NT2/D1 (cell line): ENCODE measurements around the gene APOLD1.
"Not testable (repeated sequence)": the region's sequence is repeated elsewhere in the genome, so short reads cannot be mapped to it uniquely, and the experiment has no call there.

Experiments
- DNase-seq: peaks from one replicate; pipeline ENCODE4 v3.0.0-alpha.2; 2011; ENCODE audit warnings: low read depth, low spot score
- H3K27me3 ChIP-seq: 2 replicates; pipeline ENCODE4 v1.6.0; 2011; ENCODE audit warnings: mild to moderate bottlenecking; ENCODE audit not compliant: insufficient read length, insufficient read depth
- H3K36me3 ChIP-seq: 2 replicates; pipeline ENCODE4 v1.6.1; 2011; ENCODE audit warnings: mild to moderate bottlenecking, low read length, mixed read lengths; ENCODE audit not compliant: insufficient read depth, insufficient read length
- H3K4me1 ChIP-seq: 2 replicates; pipeline ENCODE4 v1.5.1; 2011; ENCODE audit not compliant: insufficient read depth, insufficient read length
- H3K4me3 ChIP-seq: 2 replicates; pipeline ENCODE4 v1.5.1; 2011; ENCODE audit warnings: low read depth; ENCODE audit not compliant: insufficient read length
- H3K9ac ChIP-seq: 2 replicates; pipeline ENCODE4 v1.6.0; 2011; ENCODE audit warnings: low read depth; ENCODE audit not compliant: insufficient read length
- H3K9me3 ChIP-seq: 2 replicates; pipeline ENCODE4 v1.5.1; 2011; ENCODE audit warnings: mild to moderate bottlenecking, low read length; ENCODE audit not compliant: insufficient read depth
- SUZ12 ChIP-seq: IDR thresholded peaks from 2 replicates; pipeline ENCODE4 v1.6.1; 2011; ENCODE audit not compliant: insufficient read length, insufficient read depth; ENCODE audit errors: extremely low read depth
- YY1 ChIP-seq: IDR thresholded peaks from 2 replicates; pipeline ENCODE4 v1.6.1; 2011; ENCODE audit not compliant: insufficient read length, insufficient read depth
- ZNF274 ChIP-seq: IDR thresholded peaks from 2 replicates; pipeline ENCODE4 v1.6.1; 2011; ENCODE audit warnings: mild to moderate bottlenecking, low read depth, low read length

Gene APOLD1

DNA sequence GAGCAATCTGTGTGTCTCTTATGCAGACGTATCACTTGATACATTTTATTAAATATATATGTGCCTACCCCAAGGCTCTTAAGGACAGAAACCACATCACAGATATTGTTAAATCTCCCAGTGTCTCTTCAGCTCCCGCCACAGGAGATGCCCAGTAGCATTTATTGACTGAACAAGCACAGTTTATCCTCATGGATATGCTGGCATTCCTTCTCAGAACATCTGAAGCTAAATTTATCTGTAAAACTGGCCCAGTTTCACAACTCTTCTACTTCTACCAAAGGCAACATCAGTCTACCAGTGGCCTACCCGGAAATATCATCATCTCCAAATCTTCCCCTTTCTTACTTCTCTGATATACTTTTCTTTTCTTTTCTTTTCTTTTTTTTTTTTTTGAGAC, 10.7 kb downstream of the APOLD1 start:
- DNase-seq, result no peak
- H3K9me3 ChIP-seq, result no peaks in the 10 kb centered on the region
- no peak overlapping the region for H3K4me3 ChIP-seq
- H3K27me3 ChIP-seq, result no peaks in the 10 kb centered on the region
- H3K4me1 ChIP-seq, result no peaks in the 10 kb centered on the region
- no peak for TF ChIP-seq SUZ12
- TF ChIP-seq ZNF274, result no peak
- TF ChIP-seq YY1, result no peak
- no peak overlapping the region for H3K9ac ChIP-seq
- H3K36me3 ChIP-seq, result no peaks in the 10 kb centered on the region

DNA sequence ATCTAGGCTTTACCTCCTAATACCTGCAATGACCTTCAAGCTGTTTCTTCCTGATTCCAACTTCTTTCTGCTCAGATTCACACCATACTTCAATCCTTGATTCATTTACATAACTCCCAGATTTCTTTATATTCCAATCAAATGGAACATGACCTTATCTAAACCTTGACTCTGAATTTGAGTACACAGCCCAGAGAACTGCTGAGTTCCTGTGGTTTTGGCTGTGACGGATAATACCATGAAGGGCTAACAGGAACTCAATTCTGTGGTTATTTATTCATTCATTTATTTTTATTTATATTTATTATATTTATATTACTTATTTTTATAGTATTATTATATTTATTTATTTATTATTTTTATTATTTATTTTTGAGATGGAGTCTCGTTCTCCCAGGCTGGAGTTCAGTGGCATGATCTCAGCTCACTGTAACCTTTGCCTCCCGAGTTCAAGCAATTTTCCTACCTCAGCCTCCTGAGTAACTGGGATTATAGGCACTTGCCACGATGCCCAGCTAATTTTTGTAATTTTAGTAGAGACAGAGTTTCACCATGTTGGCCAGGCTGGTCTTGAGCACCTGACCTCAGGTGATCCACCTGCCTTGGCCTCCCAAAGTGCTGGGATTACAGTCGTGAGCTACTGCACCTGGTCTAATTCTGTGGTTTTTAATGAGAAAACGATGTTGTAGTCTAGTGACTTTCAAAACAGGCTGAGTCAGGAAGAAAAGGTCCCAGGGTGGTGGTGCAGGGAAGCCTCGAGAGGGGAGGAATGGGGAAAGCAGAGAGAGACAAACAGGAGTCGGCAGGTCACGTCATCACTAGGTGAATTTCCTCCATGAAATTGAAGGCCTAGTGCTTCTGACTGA, 11.7 kb downstream of the APOLD1 start:
- no peaks in the 10 kb centered on the region for H3K4me1 ChIP-seq
- no peaks in the 10 kb centered on the region for H3K27me3 ChIP-seq
- TF ChIP-seq SUZ12, result no peak
- TF ChIP-seq ZNF274, result no peak
- TF ChIP-seq YY1, result no peak
- no peaks in the 10 kb centered on the region for H3K36me3 ChIP-seq
- H3K9ac ChIP-seq, result no peak overlapping the region
- H3K9me3 ChIP-seq, result no peaks in the 10 kb centered on the region
- H3K4me3 ChIP-seq, result no peak overlapping the region
- no peak for DNase-seq

DNA sequence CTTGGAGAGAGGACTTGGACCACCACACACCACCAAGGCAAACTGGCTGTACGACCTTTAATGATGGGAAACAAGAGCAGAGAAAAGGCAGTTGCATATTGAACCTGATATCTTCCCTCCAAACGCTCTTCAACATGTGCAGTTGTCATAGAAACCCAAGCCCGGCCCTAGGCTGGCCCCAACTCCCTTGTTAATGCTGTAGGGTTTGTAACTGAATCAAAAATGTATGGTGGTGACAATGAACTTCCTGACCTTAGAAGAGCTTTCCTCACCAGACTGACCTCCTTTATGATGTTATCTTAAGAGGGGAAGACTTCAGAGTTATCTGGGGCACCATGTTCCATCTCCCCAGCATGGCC, 12.3 kb downstream of the APOLD1 start:
- H3K36me3 ChIP-seq, result no peaks in the 10 kb centered on the region
- no peaks in the 10 kb centered on the region for H3K27me3 ChIP-seq
- H3K4me3 ChIP-seq, result no peak overlapping the region
- no peak for DNase-seq
- no peaks in the 10 kb centered on the region for H3K9me3 ChIP-seq
- TF ChIP-seq ZNF274 (no peak), SUZ12 (no peak), YY1 (no peak)
- no peaks in the 10 kb centered on the region for H3K4me1 ChIP-seq
- no peak overlapping the region for H3K9ac ChIP-seq

DNA sequence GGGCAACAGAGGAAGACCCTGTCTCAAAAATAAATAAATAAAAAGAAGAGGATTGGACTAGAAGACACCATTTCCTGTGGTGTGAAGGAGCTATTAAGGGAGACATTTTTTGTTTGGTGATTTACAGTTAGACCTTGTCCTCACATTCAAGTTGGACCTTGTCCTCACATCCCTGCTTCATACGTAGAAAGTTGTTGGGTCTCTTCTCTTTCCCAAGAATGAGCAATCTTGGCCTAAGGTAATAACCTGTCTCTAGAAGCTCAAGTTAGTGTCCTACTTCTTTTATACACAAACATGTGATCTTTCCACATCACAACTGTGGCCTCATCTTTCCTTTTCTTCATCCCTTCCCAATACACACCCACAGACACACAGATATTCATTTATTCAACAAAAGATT, 13.0 kb downstream of the APOLD1 start:
- H3K27me3 ChIP-seq, result no peaks in the 10 kb centered on the region
- no peak for DNase-seq
- no peak for TF ChIP-seq SUZ12
- TF ChIP-seq YY1, result no peak
- TF ChIP-seq ZNF274, result no peak
- H3K9ac ChIP-seq, result no peak overlapping the region
- no peaks in the 10 kb centered on the region for H3K36me3 ChIP-seq
- H3K4me1 ChIP-seq, result peaks cover 2% of the 10 kb centered on the region
- H3K9me3 ChIP-seq, result no peaks in the 10 kb centered on the region
- H3K4me3 ChIP-seq, result no peak overlapping the region

DNA sequence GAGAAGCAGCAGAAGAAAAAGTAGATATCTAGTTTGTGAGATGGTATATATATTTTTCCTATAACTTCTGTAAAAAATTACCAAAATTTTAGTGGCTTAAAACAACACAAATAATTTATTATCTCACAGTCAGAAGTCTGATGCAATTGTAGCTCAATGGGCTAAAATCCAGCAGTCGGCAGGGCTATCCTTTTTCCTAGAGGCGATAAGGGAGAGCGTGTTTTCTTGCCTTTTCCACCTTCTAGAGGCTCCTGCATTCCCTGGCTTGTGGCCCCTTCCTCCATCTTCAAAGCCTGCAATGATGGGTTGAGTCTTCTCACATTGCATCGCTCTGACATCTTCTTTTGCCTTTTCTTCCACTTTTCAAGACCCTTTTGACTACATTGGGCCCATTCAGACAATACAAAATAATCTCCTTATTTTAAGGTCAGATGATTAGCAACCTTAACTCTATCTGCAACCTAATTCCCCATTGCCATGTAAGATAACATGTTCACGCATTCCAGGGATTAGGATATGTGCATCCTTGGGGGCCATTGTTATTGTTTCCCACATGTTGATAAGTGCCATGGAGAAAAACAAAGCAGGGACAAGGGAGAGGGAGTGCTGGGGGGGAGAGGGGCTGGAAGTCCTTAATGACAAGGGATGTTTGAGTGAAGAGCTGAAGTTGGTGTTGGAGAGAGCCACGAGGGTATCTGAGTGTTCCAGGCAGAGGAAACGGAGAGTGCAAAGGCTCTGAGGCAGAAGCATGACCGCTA, 13.9 kb downstream of the APOLD1 start:
- TF ChIP-seq YY1 (no peak), SUZ12 (no peak), ZNF274 (no peak)
- no peaks in the 10 kb centered on the region for H3K36me3 ChIP-seq
- H3K9ac ChIP-seq, result no peak overlapping the region
- H3K4me1 ChIP-seq, result peaks cover 2% of the 10 kb centered on the region
- no peaks in the 10 kb centered on the region for H3K27me3 ChIP-seq
- no peaks in the 10 kb centered on the region for H3K9me3 ChIP-seq
- peak; percentile 72 for DNase-seq
- no peak overlapping the region for H3K4me3 ChIP-seq

DNA sequence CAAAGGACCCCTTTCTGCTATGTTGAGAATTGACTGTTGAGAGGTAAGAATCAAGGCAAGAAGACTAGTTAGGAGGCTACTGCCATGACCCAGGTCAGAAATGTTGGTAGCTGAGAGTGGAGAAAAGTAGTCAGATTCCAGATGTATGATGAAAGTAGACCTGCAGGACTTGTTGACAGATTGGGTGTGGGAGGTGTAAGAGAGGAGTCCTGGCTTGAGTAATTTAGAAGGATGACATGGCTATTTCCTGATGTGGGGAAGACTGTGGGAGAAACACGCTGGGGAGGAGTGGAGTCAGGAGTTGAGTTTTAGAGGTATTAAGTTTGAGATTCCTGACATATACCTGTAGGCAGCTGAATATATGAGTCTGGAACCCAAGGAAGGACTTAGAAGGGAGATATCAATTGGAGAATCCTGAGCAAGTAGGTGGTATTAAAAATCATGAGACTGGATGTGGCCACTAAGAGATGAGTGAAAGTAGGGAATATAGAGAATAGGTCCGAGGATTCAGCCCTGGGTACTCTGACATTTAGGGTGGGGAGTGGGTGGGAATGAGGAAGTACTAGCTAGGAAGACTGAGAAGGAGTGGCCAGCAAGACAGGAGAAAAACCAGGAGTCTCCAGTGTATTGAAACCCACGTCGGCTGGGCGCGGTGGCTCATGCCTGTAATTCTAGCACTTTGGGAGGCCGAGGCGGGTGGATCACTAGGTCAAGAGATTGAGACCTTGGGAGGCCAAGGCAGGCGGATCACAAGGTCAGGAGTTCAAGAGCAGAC, 15.1 kb downstream of the APOLD1 start:
- Histone ChIP-seq H3K9me3 (no peaks in the 10 kb centered on the region), H3K27me3 (no peaks in the 10 kb centered on the region), H3K9ac (no peak overlapping the region), H3K4me3 (no peak overlapping the region), H3K36me3 (no peaks in the 10 kb centered on the region), H3K4me1 (peaks cover 2% of the 10 kb centered on the region)
- no peak for DNase-seq
- TF ChIP-seq YY1 (no peak), SUZ12 (no peak), ZNF274 (no peak)

DNA sequence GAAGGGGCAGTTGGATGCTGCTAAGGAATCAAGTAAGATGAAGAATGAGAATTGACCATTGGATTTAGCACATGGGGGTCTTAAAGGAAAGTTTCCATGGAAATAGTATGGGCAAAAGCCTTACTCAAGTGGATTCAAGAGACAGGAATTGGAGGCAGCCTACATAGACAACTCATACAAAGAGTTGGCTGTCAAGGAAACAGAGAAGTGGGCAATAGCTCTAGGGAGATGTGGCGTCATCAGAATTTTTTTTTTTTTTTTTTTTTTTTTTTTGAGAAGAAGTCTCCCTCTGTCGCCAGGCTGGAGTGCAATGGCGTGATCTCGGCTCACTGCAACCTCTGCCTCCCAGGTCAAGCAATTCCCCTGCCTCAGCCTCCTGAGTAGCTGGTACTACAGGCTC, 16.2 kb downstream of the APOLD1 start:
- not testable (repeated sequence) for DNase-seq, H3K27me3 ChIP-seq, H3K9ac ChIP-seq, H3K4me1 ChIP-seq, H3K9me3 ChIP-seq, H3K36me3 ChIP-seq, H3K4me3 ChIP-seq
